ENCODE measurements around the gene FAM174B. TPM values are rescaled to one million over a fixed set of nuclear protein-coding genes. Genes with fewer than 3 reads are reported as not detected.

The FAM174B gene
- total RNA-seq, 2 donors from 2014 or later: 32.0 to 183 TPM

DNA sequence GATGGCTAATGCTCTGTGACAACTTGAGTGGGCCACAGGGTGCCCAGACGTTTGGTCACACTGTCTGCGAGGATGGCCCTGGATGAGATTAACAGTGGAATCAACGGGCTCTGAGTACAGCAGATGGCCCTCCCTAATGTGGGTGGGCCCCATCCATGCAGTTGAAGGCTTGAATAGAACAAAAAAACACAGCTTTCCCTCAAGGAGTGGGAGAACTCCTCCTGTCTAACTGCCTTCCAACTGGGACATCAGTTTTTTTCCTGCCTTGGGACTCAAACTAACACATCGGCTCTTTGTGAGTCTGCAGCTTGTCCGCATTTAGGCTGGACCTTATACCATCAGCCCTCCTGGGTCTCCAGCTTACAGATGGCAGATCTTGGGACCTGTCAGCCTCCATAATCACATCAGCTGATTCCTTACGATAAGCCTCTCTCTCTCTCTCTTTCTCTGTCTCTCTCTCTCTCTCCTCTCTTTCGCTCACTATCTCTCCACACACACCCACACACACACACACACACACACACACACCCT is 20.8 kb downstream of the FAM174B start:
- 81% methylated on average over 7 of the region's 7 CpGs for WGBS
- H3K36me3 ChIP-seq: no peaks in the 10 kb centered on the region
- TF ChIP-seq, protein P1, sequence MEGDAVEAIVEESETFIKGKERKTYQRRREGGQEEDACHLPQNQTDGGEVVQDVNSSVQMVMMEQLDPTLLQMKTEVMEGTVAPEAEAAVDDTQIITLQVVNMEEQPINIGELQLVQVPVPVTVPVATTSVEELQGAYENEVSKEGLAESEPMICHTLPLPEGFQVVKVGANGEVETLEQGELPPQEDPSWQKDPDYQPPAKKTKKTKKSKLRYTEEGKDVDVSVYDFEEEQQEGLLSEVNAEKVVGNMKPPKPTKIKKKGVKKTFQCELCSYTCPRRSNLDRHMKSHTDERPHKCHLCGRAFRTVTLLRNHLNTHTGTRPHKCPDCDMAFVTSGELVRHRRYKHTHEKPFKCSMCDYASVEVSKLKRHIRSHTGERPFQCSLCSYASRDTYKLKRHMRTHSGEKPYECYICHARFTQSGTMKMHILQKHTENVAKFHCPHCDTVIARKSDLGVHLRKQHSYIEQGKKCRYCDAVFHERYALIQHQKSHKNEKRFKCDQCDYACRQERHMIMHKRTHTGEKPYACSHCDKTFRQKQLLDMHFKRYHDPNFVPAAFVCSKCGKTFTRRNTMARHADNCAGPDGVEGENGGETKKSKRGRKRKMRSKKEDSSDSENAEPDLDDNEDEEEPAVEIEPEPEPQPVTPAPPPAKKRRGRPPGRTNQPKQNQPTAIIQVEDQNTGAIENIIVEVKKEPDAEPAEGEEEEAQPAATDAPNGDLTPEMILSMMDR (IDR thresholded peaks at IDR 0.05): no peak
- no peak for TF ChIP-seq POLR2A (IDR thresholded peaks at IDR 0.05)
- TF ChIP-seq POLR2AphosphoS5 (IDR thresholded peaks at IDR 0.05): no peak
- H3K27ac ChIP-seq: peak overlapping the region; percentile 14 to 30
- H3K27me3 ChIP-seq (replicated peaks; ENCODE audit: insufficient read depth): no peaks in the 10 kb centered on the region
- H3K9me3 ChIP-seq: no peaks in the 10 kb centered on the region
- DNase-seq (ENCODE audit: low spot score): no peak
- intact Hi-C loops (cut with DNase I): no loop called here
- H3K4me1 ChIP-seq (replicated peaks): peaks cover 18% of the 10 kb centered on the region
- no peak overlapping the region for H3K4me3 ChIP-seq

GRCh38 chr15:92634060-92634459 is 21.5 kb downstream of the FAM174B start:
- WGBS: 89% methylated on average over 4 of the region's 4 CpGs
- DNase-seq (ENCODE audit: low spot score): no peak

GRCh38 chr15:92633418-92633817 is 22.2 kb downstream of the FAM174B start:
- Histone ChIP-seq H3K9me3 (no peaks in the 10 kb centered on the region), H3K4me3 (no peak overlapping the region), H3K36me3 (no peaks in the 10 kb centered on the region), H3K27me3 (replicated peaks; ENCODE audit: insufficient read depth) (no peaks in the 10 kb centered on the region), H3K4me1 (replicated peaks) (peaks cover 10% of the 10 kb centered on the region), H3K27ac (no peak overlapping the region)
- WGBS: 95% methylated on average over 6 of the region's 6 CpGs
- DNase-seq (ENCODE audit: low spot score): no peak
- TF ChIP-seq, protein P1 (IDR thresholded peaks at IDR 0.05): no peak
- TF ChIP-seq POLR2AphosphoS5 (IDR thresholded peaks at IDR 0.05): no peak
- TF ChIP-seq POLR2A (IDR thresholded peaks at IDR 0.05): no peak
- intact Hi-C loops (cut with DNase I): no loop called here

More at GRCh38 chr15:92634060-92634459, 21.5 kb downstream of the FAM174B start:
- TF ChIP-seq, protein P1 (IDR thresholded peaks at IDR 0.05): no peak
- TF ChIP-seq POLR2AphosphoS5 (IDR thresholded peaks at IDR 0.05) (no peak), POLR2A (IDR thresholded peaks at IDR 0.05) (no peak)
- Histone ChIP-seq H3K4me3 (no peak overlapping the region), H3K9me3 (no peaks in the 10 kb centered on the region), H3K4me1 (replicated peaks) (peaks cover 17% of the 10 kb centered on the region), H3K36me3 (no peaks in the 10 kb centered on the region), H3K27me3 (replicated peaks; ENCODE audit: insufficient read depth) (no peaks in the 10 kb centered on the region), H3K27ac (peak overlapping the region in 1 of 2 donors; percentile 14)
- intact Hi-C loops (cut with DNase I): no loop called here

- Histone ChIP-seq H3K4me1 (replicated peaks) (peaks cover 8% of the 10 kb centered on the region), H3K4me3 (no peak overlapping the region), H3K27ac (no peak overlapping the region), H3K9me3 (no peaks in the 10 kb centered on the region), H3K27me3 (replicated peaks; ENCODE audit: insufficient read depth) (no peaks in the 10 kb centered on the region), H3K36me3 (no peaks in the 10 kb centered on the region)
- DNase-seq (ENCODE audit: low spot score): no peak
- WGBS: 86% methylated on average over 8 of the region's 8 CpGs
- TF ChIP-seq POLR2AphosphoS5 (IDR thresholded peaks at IDR 0.05) (no peak), POLR2A (IDR thresholded peaks at IDR 0.05) (no peak)
- TF ChIP-seq, protein P1 (IDR thresholded peaks at IDR 0.05): no peak
- intact Hi-C loops (cut with DNase I): no loop called here
These were observed 22.6 kb downstream of the FAM174B start for GRCh38 chr15:92633001-92633400.

DNA sequence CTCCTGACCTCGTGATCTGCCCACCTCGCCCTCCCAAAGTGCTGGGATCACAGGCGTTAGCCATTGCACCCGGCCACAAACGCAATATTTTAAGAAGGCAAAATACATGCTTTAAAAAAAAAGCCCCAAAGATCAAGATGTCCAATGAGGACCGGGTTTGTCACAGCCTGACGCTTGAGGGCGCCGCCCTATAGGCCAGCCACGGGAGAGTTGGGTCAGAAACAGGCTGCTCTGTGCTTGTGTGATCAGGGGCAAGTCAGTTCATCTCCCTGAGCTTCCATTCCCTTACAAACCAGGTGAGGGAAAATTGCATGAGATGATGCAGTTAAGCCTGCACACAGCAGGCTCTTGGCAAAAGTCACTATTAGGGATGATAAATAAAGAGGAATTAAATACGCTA is 23.9 kb downstream of the FAM174B start:
- 84% methylated on average over 11 of the region's 11 CpGs for WGBS
- no peak overlapping the region for H3K27ac ChIP-seq
- no peaks in the 10 kb centered on the region for H3K36me3 ChIP-seq
- intact Hi-C loops (cut with DNase I): no loop called here
- H3K4me1 ChIP-seq (replicated peaks): no peaks in the 10 kb centered on the region
- no peak for DNase-seq (ENCODE audit: low spot score)
- no peaks in the 10 kb centered on the region for H3K9me3 ChIP-seq
- TF ChIP-seq, protein P1 (IDR thresholded peaks at IDR 0.05): no peak
- TF ChIP-seq POLR2AphosphoS5 (IDR thresholded peaks at IDR 0.05) (no peak), POLR2A (IDR thresholded peaks at IDR 0.05) (no peak)
- H3K4me3 ChIP-seq: no peak overlapping the region
- no peaks in the 10 kb centered on the region for H3K27me3 ChIP-seq (replicated peaks; ENCODE audit: insufficient read depth)

Measured in prostate gland (tissue), 2 donors.